K562 (cell line): ENCODE measurements around the gene TOGARAM2. TPM values are rescaled to one million over a fixed set of nuclear protein-coding genes. Genes with fewer than 3 reads are reported as not detected.

Experiments used
- ATAC-seq: fragments of 200-7000 bp; cut with Tn5 transposase; 3 replicates; pipeline ENCODE4 v1.9.1; 2020; ENCODE audit warnings: moderate library complexity
- BruUV-seq: library from RNA; stranded (reverse); fragments of 400-500 nt; replicated peaks from 2 replicates; lab custom pipeline; 2021; lab: Mats Ljungman, UMichigan
- CTCF ChIA-PET: fragments of 300-600 bp; formaldehyde crosslinking; extraction: SDS; loops from one replicate; lab custom pipeline; 2021; ENCODE audit warnings: low intra/inter-chr PET ratio; lab: Yijun Ruan, JAX
- POLR2A ChIA-PET: fragments of 300-600, 350-650 bp; sonication (Branson Sonifier 250); formaldehyde crosslinking; extraction: SDS; loops from one replicate; lab custom pipeline; 2021; ENCODE audit warnings: antibody characterized with exemption, inconsistent platforms; lab: Yijun Ruan, JAX
- DNase-seq, 4 experiments: peaks; one replicate each; pipeline versions ENCODE4 v3.0.0 to v3.0.0-alpha.2; 2011 to 2018; ENCODE audit warnings: low spot score in 3 of 4, mixed read lengths in 3 of 4; ENCODE audit errors: extremely low read depth in 1 of 4
- FAIRE-seq: peaks from 2 replicates; lab custom pipeline; 2011; peaks lifted over from hg19 to GRCh38; lab: Jason Lieb, UNC
- H2AFZ ChIP-seq: 2 replicates; pipeline ENCODE4 v1.6.0; 2011; ENCODE audit warnings: low read depth, low read length, control low read depth, inconsistent platforms
- H3K27ac ChIP-seq: fragments of 200-600 bp; 3 replicates; pipeline ENCODE4 v1.8.0; 2011; ENCODE audit warnings: low read depth, mild to moderate bottlenecking, control low read depth, inconsistent platforms, low read length, moderate library complexity, mixed read lengths; ENCODE audit errors: extremely low read depth
- H3K27me3 ChIP-seq, 2 experiments: fragments of 300-600 bp in 1 of 2; 2 replicates in 1 of 2; 3 replicates in 1 of 2; pipeline versions ENCODE4 v1.6.0 to v1.8.0; 2011; ENCODE audit warnings: inconsistent platforms in 2 of 2, low read length in 2 of 2, mild to moderate bottlenecking in 1 of 2, mixed read lengths in 1 of 2, moderate library complexity in 1 of 2; ENCODE audit not compliant: control insufficient read depth in 2 of 2, insufficient read depth in 2 of 2
- H3K36me3 ChIP-seq: fragments of 300-600 bp; 3 replicates; pipeline ENCODE4 v1.8.0; 2011; ENCODE audit warnings: mild to moderate bottlenecking, low read length, inconsistent platforms; ENCODE audit not compliant: control insufficient read depth, insufficient read depth
- H3K4me1 ChIP-seq, 2 experiments: fragments of 200-600 bp in 1 of 2; replicated peaks in 1 of 2; 2 replicates in 1 of 2; 3 replicates in 1 of 2; pipeline versions ENCODE4 v1.5.1 to v1.8.0; 2011; ENCODE audit warnings: inconsistent platforms in 2 of 2, low read length in 2 of 2, mild to moderate bottlenecking in 1 of 2, mixed read lengths in 1 of 2, moderate library complexity in 1 of 2; ENCODE audit not compliant: control insufficient read depth in 2 of 2, insufficient read depth in 2 of 2
- H3K4me2 ChIP-seq: 2 replicates; pipeline ENCODE4 v1.6.1; 2011; ENCODE audit warnings: low read length, control low read depth, inconsistent platforms, mixed read lengths; ENCODE audit not compliant: insufficient read depth
- H3K4me3 ChIP-seq: fragments of 200-600 bp; sonication (generic), shearing (Covaris generic); 2 replicates; pipeline ENCODE4 v1.5.1; 2016; ENCODE audit warnings: control low read depth, inconsistent platforms
- H3K79me2 ChIP-seq: fragments of 200-600 bp; 3 replicates; pipeline ENCODE4 v1.8.0; 2011; ENCODE audit warnings: low read length, inconsistent platforms; ENCODE audit not compliant: control insufficient read depth, insufficient read depth
- H3K9ac ChIP-seq, 2 experiments: 2 replicates each; pipeline versions ENCODE4 v1.6.0 to v1.6.1; 2011; ENCODE audit warnings: low read depth in 2 of 2, low read length in 2 of 2, control low read depth in 1 of 2, inconsistent platforms in 1 of 2, mild to moderate bottlenecking in 1 of 2, mixed read lengths in 1 of 2; ENCODE audit not compliant: insufficient read depth in 1 of 2
- H3K9me1 ChIP-seq: one replicate; pipeline ENCODE4 v1.6.0; 2011; ENCODE audit warnings: inconsistent platforms, mild to moderate bottlenecking, low read length, moderate library complexity; ENCODE audit not compliant: control insufficient read depth, insufficient read depth
- H3K9me3 ChIP-seq: replicated peaks from 2 replicates; pipeline ENCODE4 v1.5.1; 2011; ENCODE audit warnings: low read depth, low read length, inconsistent platforms; ENCODE audit not compliant: control insufficient read depth, insufficient read depth
- H4K20me1 ChIP-seq: replicated peaks from 2 replicates; pipeline ENCODE4 v1.6.1; 2011; ENCODE audit warnings: low read length, inconsistent platforms, mixed read lengths; ENCODE audit not compliant: control insufficient read depth, insufficient read depth
- ASH1L ChIP-seq: fragments of 450-650 bp; IDR thresholded peaks from 2 replicates; pipeline ENCODE4 v1.6.1; 2018; ENCODE audit warnings: borderline replicate concordance, mild to moderate bottlenecking, low read depth; ENCODE audit not compliant: partially characterized antibody
- KLF13 ChIP-seq: fragments of 450-650 bp; IDR thresholded peaks from 2 replicates; pipeline ENCODE4 v1.6.1; 2016; ENCODE audit warnings: missing genetic modification characterization, low read depth, mild to moderate bottlenecking, missing compliant biosample characterization, moderate library complexity, borderline replicate concordance
- KLF16 ChIP-seq: IDR thresholded peaks from 2 replicates; pipeline ENCODE4 v1.6.1; 2016; ENCODE audit warnings: antibody characterized with exemption
- SMARCB1 ChIP-seq: IDR thresholded peaks from 2 replicates; pipeline ENCODE4 v1.6.1; 2011; ENCODE audit warnings: improper control_type of control experiment, low read depth; ENCODE audit not compliant: insufficient read length
- ZNF764 ChIP-seq: fragments of 250-450 bp; sonication (Bioruptor Pico); IDR thresholded peaks from 2 replicates; pipeline ENCODE4 v1.4.0; 2020; ENCODE audit warnings: low read depth, mild to moderate bottlenecking, moderate library complexity
- ZZZ3 ChIP-seq: fragments of 450-650 bp; IDR thresholded peaks from 2 replicates; pipeline ENCODE4 v1.6.1; 2016; ENCODE audit warnings: antibody characterized with exemption, mild to moderate bottlenecking, moderate library complexity
- WGBS: fragments of 100-300 bp; shearing (Covaris generic); methylation state at CpG from one replicate; pipeline ENCODE4 v1.1.6; 2016; ENCODE audit warnings: low coverage, mixed read lengths; ENCODE audit not compliant: insufficient coverage; ENCODE audit errors: missing lambda C conversion rate; 5-methylcytosine and 5-hydroxymethylcytosine counted together
- in situ Hi-C: fragments of 300-500 bp; cut with MboI; formaldehyde crosslinking; loops from 4 replicates; pipeline ENCODE4 v1.15.0; 2018; ENCODE audit warnings: inconsistent platforms, mixed read lengths
- intact Hi-C: fragments of 100-400 bp; cut with micrococcal nuclease; formaldehyde crosslinking; loops from 2 replicates; pipeline ENCODE4 v1.14.2; 2022
- polyA plus RNA-seq, 8 experiments: library from polyadenylated mRNA; depleted of rRNA in 4 of 8; stranded (reverse) in 5 of 8; unstranded in 3 of 8; fragments of >200 nt; fragmentation: Nextera tagmentation in 2 of 8; fragmentation: Illumina TruSeq in 1 of 8; extraction: Ambion mirVana in 2 of 8; extraction: Trizol in 1 of 8; gene quantifications; 2 replicates each; pipeline versions ENCODE4 v1.2.1 to v1.2.3, GENCODE V29; 2011 to 2014; ENCODE audit warnings: inconsistent platforms in 1 of 8, missing spikeins in 1 of 8
- total RNA-seq, 7 experiments: library from RNA; depleted of rRNA in 6 of 7; stranded (reverse); fragments of >200 nt in 6 of 7; fragmentation: Illumina TruSeq in 2 of 7; extraction: Trizol in 2 of 7; gene quantifications; 2 replicates each; pipeline versions ENCODE4 v1.2.1 to v1.2.3, GENCODE V29; 2011 to 2021; ENCODE audit warnings: low replicate concordance in 1 of 7
- TF ChIP-seq, protein P1 (sequence below): fragments of 450-650 bp; IDR thresholded peaks from 2 replicates; pipeline ENCODE4 v1.6.1; 2016; ENCODE audit warnings: low read depth, mild to moderate bottlenecking, moderate library complexity
- TF ChIP-seq, protein P2 (sequence below): fragments of 450-650 bp; formaldehyde crosslinking; IDR thresholded peaks from 2 replicates; pipeline ENCODE4 v1.4.0; 2022; ENCODE audit warnings: missing genetic modification characterization
- TF ChIP-seq, protein P3 (sequence below): fragments of 450-650 bp; IDR thresholded peaks from 2 replicates; pipeline ENCODE4 v1.6.1; 2017; ENCODE audit warnings: antibody characterized with exemption
- TF ChIP-seq, protein P4 (sequence below): fragments of 450-650 bp; IDR thresholded peaks from 2 replicates; pipeline ENCODE4 v1.6.1; 2016; ENCODE audit warnings: borderline replicate concordance

Gene TOGARAM2
- total and polyA plus RNA-seq, 9 of the 15 experiments (the other 6 are each of a cell fraction or from before 2014, with no cell fraction given), result not detected

DNA sequence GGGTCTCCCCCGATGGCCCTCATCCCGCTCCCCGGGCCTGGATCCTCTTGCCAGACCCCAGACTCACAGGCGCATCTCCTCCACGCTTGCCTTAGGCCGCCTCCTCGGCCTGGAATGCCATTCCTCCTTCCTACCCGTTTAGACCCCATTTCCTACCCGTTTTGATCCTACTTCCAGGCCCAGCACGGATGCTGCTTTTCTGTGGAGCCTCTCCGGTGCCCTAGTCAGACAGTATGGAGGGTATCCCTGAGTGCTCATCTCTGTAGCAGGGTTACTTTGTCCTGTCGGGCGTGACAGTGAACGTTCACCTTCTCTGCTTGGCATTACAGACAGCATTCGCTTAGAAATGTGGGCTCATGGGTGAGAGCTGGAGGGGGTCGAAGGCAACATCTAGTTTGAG lies 9.3 kb downstream of the TOGARAM2 start:
- Histone ChIP-seq H3K27ac (no peak overlapping the region), H3K4me3 (no peak overlapping the region), H3K9me3 (no peaks in the 10 kb centered on the region), H3K9ac (no peak overlapping the region), H3K27me3 (peaks cover 44 to 79% of the 10 kb centered on the region in 2 experiments), H3K4me1 (no peaks in the 10 kb centered on the region), H3K36me3 (no peaks in the 10 kb centered on the region), H2AFZ (no peak overlapping the region), H3K4me2 (no peak overlapping the region), H3K9me1 (peaks cover 3% of the 10 kb centered on the region), H3K79me2 (no peaks in the 10 kb centered on the region), H4K20me1 (0 out of 2 replicates have a peak, but pooled peaks cover 8% of the 10 kb centered on the region)
- DNase-seq (no peak), FAIRE-seq (no peak), ATAC-seq (no peak)
- CTCF ChIA-PET, result no interaction called here
- POLR2A ChIA-PET, result interaction anchor here (0.8 kb wide), 1 partner anchor 9 kb away, joined by 3 read pairs; the partner anchor contains the start of gene TOGARAM2
- intact Hi-C loops (no loop called here), in situ Hi-C loops (no loop called here)
- TF ChIP-seq KLF13, result no peak
- TF ChIP-seq, protein P1, sequence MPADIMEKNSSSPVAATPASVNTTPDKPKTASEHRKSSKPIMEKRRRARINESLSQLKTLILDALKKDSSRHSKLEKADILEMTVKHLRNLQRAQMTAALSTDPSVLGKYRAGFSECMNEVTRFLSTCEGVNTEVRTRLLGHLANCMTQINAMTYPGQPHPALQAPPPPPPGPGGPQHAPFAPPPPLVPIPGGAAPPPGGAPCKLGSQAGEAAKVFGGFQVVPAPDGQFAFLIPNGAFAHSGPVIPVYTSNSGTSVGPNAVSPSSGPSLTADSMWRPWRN, result no peak
- BruUV-seq, result no TSS peak
- under 1% methylated on average over 16 of the region's 16 CpGs for WGBS

DNA sequence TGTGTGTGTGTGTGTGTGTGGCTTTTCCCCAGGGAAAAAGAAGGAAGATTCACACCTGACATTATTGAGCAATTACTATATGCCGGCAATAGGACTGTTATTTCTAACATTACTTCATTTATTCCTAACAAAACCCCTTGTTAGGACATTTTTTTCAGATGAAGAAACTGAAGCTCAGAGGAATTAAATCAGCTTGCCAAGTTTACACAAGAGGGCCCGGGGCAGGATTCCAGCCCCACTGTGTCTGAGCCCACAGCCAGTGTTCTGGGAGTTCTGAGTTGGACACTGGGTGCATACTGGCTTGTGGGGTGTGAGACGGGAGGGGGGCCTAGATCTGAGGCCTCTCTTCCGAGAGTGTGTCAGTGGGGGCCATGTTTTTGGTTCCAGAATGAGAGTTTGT lies 9.9 kb downstream of the TOGARAM2 start:
- H3K27me3 ChIP-seq, result peaks cover 44 to 84% of the 10 kb centered on the region in 2 experiments
- H3K36me3 ChIP-seq, result no peaks in the 10 kb centered on the region
- no peak overlapping the region for H2AFZ ChIP-seq
- H3K79me2 ChIP-seq, result no peaks in the 10 kb centered on the region
- ChIA-PET CTCF (no interaction called here), POLR2A (interaction anchor here (0.8 kb wide), 1 partner anchor 9 kb away, joined by 3 read pairs; the partner anchor contains the start of gene TOGARAM2)
- no peaks in the 10 kb centered on the region for H3K9me3 ChIP-seq
- WGBS, result 5% methylated on average over 4 of the region's 4 CpGs
- FAIRE-seq, result no peak
- no peak overlapping the region for H3K9ac ChIP-seq
- H3K4me1 ChIP-seq, result no peaks in the 10 kb centered on the region
- no peak for DNase-seq
- no TSS peak for BruUV-seq
- H4K20me1 ChIP-seq, result 0 out of 2 replicates have a peak, but pooled peaks cover 8% of the 10 kb centered on the region
- H3K9me1 ChIP-seq, result peaks cover 3% of the 10 kb centered on the region
- no peak overlapping the region for H3K4me3 ChIP-seq
- intact Hi-C loops, result no loop called here
- H3K27ac ChIP-seq, result no peak overlapping the region
- H3K4me2 ChIP-seq, result no peak overlapping the region
- no peak for ATAC-seq
- in situ Hi-C loops, result no loop called here
- TF ChIP-seq, protein P2, sequence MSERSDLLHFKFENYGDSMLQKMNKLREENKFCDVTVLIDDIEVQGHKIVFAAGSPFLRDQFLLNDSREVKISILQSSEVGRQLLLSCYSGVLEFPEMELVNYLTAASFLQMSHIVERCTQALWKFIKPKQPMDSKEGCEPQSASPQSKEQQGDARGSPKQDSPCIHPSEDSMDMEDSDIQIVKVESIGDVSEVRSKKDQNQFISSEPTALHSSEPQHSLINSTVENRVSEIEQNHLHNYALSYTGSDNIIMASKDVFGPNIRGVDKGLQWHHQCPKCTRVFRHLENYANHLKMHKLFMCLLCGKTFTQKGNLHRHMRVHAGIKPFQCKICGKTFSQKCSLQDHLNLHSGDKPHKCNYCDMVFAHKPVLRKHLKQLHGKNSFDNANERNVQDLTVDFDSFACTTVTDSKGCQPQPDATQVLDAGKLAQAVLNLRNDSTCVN (CRISPR knock-in tag), result no peak
- TF ChIP-seq ZNF764, result no peak
- TF ChIP-seq, protein P3, sequence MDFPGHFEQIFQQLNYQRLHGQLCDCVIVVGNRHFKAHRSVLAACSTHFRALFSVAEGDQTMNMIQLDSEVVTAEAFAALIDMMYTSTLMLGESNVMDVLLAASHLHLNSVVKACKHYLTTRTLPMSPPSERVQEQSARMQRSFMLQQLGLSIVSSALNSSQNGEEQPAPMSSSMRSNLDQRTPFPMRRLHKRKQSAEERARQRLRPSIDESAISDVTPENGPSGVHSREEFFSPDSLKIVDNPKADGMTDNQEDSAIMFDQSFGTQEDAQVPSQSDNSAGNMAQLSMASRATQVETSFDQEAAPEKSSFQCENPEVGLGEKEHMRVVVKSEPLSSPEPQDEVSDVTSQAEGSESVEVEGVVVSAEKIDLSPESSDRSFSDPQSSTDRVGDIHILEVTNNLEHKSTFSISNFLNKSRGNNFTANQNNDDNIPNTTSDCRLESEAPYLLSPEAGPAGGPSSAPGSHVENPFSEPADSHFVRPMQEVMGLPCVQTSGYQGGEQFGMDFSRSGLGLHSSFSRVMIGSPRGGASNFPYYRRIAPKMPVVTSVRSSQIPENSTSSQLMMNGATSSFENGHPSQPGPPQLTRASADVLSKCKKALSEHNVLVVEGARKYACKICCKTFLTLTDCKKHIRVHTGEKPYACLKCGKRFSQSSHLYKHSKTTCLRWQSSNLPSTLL, result no peak
- TF ChIP-seq ZZZ3, result no peak
- TF ChIP-seq, protein P4, sequence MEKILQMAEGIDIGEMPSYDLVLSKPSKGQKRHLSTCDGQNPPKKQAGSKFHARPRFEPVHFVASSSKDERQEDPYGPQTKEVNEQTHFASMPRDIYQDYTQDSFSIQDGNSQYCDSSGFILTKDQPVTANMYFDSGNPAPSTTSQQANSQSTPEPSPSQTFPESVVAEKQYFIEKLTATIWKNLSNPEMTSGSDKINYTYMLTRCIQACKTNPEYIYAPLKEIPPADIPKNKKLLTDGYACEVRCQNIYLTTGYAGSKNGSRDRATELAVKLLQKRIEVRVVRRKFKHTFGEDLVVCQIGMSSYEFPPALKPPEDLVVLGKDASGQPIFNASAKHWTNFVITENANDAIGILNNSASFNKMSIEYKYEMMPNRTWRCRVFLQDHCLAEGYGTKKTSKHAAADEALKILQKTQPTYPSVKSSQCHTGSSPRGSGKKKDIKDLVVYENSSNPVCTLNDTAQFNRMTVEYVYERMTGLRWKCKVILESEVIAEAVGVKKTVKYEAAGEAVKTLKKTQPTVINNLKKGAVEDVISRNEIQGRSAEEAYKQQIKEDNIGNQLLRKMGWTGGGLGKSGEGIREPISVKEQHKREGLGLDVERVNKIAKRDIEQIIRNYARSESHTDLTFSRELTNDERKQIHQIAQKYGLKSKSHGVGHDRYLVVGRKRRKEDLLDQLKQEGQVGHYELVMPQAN, result no peak
- TF ChIP-seq ASH1L, result no peak
- TF ChIP-seq SMARCB1, result no peak
- TF ChIP-seq KLF16, result no peak
